Retinal pigment epithelial cell (primary cell): Measurements from ENCODE around the gene CALML6.

Experiments
- DNase-seq: peaks from one replicate; pipeline ENCODE4 v3.0.0-alpha.2; 2010; ENCODE audit warnings: low read depth
- H3K4me3 ChIP-seq: 2 replicates; pipeline ENCODE4 v1.5.1; 2011; ENCODE audit warnings: mild to moderate bottlenecking, low read length, control low read depth, moderate library complexity
- TF ChIP-seq, protein P1 (sequence below): conservative IDR thresholded peaks from 2 replicates; pipeline ENCODE4 v1.5.1; 2011; ENCODE audit warnings: low read depth, low read length, control low read depth, inconsistent platforms

The CALML6 gene

DNA sequence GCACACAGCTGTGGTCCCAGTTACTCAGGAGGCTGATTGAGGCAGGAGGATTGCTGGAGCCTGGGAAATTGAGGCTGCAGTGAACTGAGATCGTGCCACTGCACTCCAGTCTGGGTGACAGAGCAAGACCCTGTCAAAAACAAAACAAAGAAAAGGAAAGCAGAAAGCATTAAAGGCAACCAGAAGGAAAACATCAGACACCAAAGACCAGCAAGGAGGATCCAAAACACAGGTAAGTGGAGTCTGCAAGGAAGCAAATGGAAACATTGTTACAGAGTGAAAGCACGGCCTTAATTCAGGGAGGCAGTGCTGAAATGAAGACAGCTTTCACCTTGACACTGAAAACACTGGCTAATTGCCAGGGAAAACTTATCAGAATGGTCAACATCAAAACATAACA is 47.7 kb downstream of the CALML6 start:
- no peak overlapping the region for H3K4me3 ChIP-seq
- no peak for DNase-seq
- TF ChIP-seq, protein P1, sequence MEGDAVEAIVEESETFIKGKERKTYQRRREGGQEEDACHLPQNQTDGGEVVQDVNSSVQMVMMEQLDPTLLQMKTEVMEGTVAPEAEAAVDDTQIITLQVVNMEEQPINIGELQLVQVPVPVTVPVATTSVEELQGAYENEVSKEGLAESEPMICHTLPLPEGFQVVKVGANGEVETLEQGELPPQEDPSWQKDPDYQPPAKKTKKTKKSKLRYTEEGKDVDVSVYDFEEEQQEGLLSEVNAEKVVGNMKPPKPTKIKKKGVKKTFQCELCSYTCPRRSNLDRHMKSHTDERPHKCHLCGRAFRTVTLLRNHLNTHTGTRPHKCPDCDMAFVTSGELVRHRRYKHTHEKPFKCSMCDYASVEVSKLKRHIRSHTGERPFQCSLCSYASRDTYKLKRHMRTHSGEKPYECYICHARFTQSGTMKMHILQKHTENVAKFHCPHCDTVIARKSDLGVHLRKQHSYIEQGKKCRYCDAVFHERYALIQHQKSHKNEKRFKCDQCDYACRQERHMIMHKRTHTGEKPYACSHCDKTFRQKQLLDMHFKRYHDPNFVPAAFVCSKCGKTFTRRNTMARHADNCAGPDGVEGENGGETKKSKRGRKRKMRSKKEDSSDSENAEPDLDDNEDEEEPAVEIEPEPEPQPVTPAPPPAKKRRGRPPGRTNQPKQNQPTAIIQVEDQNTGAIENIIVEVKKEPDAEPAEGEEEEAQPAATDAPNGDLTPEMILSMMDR: no peak

DNA sequence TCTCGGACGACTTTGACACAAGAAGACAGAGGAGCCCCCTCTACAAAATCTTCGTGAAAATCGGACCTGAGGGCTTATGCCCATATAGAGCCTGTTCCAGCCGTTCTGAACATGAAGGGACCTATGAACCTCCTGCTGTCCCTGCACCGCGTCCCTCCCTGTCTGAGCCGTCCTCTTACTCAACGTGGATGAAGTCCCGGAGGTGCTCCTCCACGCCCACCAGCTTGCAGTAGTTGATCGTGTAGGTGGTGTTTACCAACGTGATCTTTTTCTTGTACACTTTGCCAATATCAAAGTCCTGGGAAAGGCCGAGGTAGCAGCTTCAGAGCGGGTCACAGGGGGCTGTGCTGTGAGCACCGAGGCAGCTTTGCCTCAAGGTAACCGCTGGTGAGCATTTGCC is 48.5 kb downstream of the CALML6 start:
- TF ChIP-seq, protein P1: no peak
- DNase-seq: no peak
- no peak overlapping the region for H3K4me3 ChIP-seq

DNA sequence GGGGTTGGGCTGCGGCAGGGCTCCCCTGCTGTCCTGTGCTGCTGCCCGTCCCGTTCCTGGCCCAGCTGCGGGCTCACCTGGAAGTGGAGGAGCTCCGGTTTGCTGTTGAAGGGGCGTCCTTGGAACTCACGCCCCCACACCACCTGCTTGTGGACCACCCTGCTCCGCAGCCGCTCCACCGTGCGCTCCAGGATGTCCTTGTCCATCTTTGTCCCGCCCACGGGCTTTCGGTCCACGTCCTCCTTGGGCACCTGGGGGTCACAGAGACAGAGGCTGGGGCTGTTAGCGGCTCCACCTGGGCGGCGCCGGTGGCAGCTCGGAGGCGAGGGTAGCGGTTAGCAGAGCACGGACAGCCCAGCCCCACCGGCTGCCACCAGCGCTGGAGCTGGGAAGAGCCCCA is 49.8 kb downstream of the CALML6 start:
- TF ChIP-seq, protein P1: no peak
- no peak overlapping the region for H3K4me3 ChIP-seq
- DNase-seq: no peak

DNA sequence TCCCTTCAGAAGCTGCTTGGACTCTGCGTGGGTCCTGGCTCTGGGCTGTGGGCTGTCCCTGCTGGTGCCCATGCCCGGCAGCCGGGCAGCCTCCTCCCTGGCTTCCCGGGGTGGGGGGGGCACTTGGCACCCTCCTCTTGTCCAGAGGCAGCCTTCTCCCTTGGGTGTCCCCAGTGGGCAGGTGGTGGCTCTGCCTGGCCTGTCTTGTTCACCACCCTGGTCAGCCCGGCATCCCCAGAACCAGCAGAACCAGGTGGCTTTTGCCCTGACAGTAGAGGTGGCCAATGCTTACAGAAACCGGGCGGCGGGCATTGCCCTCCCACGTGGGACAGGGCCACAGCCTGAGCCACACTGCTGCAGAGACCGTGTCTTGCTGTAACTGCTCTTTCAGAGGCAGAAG is 50.5 kb downstream of the CALML6 start:
- no peak for DNase-seq
- TF ChIP-seq, protein P1: no peak
- no peak overlapping the region for H3K4me3 ChIP-seq

DNA sequence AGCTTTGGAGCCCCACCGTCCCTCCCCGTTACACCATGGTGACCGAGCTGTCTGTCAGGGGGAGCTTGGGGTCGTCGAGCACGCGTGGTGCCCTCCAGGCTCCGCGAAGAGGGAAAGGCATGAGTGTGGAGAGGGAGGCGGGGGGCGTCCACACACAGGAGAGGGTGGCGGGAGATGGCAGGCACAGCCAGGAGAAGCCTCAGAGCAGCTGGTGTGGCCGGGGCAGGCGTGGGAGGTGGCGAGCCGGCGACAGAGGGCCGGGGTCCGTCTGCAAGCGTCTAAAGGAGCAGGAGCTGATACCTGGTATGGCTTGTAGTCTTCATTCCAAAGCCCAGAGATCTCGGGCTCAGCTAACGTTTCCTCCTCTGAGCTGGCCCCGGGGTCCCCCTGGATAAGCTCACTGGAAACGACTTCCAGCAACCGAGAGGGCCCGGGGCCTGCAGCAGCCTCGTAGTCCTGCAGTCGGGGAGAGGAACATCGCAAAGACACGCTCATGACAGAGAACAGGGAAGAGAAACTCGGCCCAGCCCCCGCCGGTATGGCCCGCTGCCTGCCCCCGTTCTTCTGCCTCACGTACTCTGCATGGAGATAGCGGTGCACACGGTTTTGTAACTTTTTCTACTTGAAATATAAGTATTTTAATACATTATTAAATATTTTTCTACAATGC is 51.1 kb downstream of the CALML6 start:
- H3K4me3 ChIP-seq: no peak overlapping the region
- TF ChIP-seq, protein P1: no peak
- DNase-seq: no peak
